Measurements from ENCODE around the gene ALDH1B1. TPM values are rescaled to one million over a fixed set of nuclear protein-coding genes. Genes with fewer than 3 reads are reported as not detected.

Gene ALDH1B1
- total and polyA plus RNA-seq, 4 donors = 38.1 to 336 (median 109) TPM

DNA sequence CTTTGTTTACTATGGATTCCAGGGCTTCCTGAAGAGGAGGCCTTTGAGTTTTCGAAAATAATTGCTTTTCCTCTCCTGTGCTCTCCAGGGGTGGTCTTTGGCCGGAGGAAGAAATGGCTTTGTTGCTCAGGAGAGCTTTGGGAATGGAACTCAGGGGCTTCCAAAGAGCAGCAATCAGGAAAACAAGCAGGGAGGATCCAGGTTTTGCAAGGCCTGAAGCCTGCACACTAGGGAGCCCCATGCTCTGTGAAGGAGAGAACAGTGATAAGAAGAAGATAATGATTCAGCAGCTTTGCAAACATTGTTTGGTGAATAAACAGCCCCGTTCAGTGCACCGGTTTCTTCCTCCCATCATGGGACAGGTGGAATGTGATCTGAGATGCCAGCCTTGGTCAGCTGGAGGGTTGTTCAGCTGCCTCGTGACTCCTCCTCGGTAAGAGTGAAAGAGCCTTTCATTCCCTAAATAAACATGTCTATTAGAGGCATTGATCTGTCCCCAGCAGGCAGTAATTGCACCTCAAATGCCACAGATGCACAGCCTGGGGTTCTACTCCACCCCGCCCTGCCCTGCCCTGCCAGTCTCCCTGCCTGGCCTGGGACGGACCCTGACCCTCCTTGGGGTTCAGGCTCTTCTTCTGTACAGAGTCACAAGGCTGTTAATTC, 11.5 kb upstream of the ALDH1B1 start:
- ATAC-seq (ENCODE audit: low FRiP score) (no peak), DNase-seq (peak in 1 of 2 donors; percentile 29)
- intact Hi-C loops (cut with DNase I) = no loop called here
- Histone ChIP-seq H3K4me3 (ENCODE audit: low read length in 2 of 2) (no peak overlapping the region), H3K9me3 (ENCODE audit: control insufficient read depth, low read length) (no peaks in the 10 kb centered on the region), H3K36me3 (ENCODE audit: control insufficient read depth in 1 of 2, insufficient read depth in 2 of 2, low read length in 1 of 2) (no peaks in the 10 kb centered on the region), H3K4me1 (ENCODE audit: control insufficient read depth in 1 of 2, insufficient read depth in 2 of 2, low read length in 2 of 2) (peaks cover 0 to 4% of the 10 kb centered on the region in 2 donors), H3K27ac (ENCODE audit: low read depth in 1 of 2, low read length in 2 of 2) (peak overlapping the region in 1 of 2 donors; percentile 52), H3K27me3 (ENCODE audit: control insufficient read depth in 1 of 2, insufficient read depth in 2 of 2, low read length in 1 of 2) (no peaks in the 10 kb centered on the region)
- WGBS, 2 donors = 68 to 70% methylated on average over 8 of the region's 8 CpGs

DNA sequence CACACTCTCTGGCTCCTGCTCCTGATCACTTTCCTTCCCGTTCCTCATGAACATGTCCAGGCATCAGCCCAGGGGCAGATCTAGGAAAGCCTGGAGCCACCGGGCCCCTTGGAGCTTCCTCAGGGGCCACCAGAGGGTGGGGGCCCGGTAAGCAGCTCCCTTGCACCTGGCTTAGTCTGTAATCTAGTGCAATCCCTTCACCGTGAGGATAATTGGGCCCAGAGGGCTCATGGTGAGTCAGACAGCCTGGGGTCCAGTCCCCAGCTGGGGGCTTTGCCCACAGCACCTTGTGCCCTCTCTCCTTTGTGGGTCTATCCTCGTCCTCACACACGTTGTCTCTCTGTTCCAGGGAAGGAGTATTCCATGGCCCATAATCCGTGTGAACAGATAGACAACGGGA, 10.4 kb upstream of the ALDH1B1 start:
- intact Hi-C loops (cut with DNase I) = no loop called here
- WGBS, 2 donors = 93 to 99% methylated on average over 8 of the region's 8 CpGs
- no peak for ATAC-seq (ENCODE audit: low FRiP score)
- H3K4me1 ChIP-seq (ENCODE audit: control insufficient read depth in 1 of 2, insufficient read depth in 2 of 2, low read length in 2 of 2) = peaks cover 0 to 4% of the 10 kb centered on the region in 2 donors
- H3K4me3 ChIP-seq (ENCODE audit: low read length in 2 of 2) = no peak overlapping the region
- H3K27me3 ChIP-seq (ENCODE audit: control insufficient read depth in 1 of 2, insufficient read depth in 2 of 2, low read length in 1 of 2) = no peaks in the 10 kb centered on the region
- peak overlapping the region; percentile 93 to 99 for H3K27ac ChIP-seq (ENCODE audit: low read depth in 1 of 2, low read length in 2 of 2)
- H3K36me3 ChIP-seq (ENCODE audit: control insufficient read depth in 1 of 2, insufficient read depth in 2 of 2, low read length in 1 of 2) = no peaks in the 10 kb centered on the region
- H3K9me3 ChIP-seq (ENCODE audit: control insufficient read depth, low read length) = no peaks in the 10 kb centered on the region
- peak in 1 of 2 donors; percentile 32 for DNase-seq

DNA sequence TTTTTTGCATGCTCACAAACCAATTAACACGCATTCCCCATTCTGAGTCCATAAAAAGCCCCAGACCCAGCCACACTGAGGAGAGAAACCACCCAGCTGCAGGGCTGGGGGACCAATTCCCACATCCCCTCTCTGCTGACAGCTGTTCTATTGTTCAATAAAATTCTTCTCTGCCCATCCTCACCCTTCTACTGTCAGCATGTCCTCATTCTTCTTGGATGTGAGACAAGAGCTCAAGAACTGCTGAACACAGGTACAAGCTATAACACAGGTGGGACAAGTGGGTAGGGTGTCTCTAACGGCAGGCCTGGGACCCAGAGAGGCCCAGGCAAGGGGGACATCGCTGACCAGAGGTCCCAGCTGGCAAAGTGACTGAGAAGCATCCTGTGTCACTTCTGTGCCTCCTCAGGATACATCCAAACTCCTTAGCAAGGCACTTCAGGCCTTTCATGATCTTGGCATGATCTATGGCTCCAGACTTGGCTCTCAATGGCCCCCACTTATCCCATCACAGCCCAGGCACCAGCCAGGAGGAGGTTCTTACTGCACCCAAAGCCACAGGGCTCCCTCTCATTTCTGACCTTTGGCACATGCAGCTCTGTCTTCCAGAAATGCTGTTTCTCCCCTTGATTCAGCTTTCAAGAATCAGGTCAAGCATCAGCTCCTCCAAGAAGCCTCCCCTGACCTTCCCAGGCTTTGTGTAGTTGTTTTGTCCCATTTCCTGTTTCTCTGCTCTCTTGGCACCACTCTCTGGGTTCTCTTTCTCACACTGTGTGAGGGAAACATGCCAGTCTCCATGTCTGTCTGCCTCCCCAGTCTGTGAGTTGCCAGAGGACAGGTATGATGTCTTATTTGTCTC, 7.3 kb upstream of the ALDH1B1 start:
- DNase-seq (no peak), ATAC-seq (ENCODE audit: low FRiP score) (no peak)
- H3K4me1 ChIP-seq (ENCODE audit: control insufficient read depth in 1 of 2, insufficient read depth in 2 of 2, low read length in 2 of 2) = no peaks in the 10 kb centered on the region
- intact Hi-C loops (cut with DNase I) = no loop called here
- H3K36me3 ChIP-seq (ENCODE audit: control insufficient read depth in 1 of 2, insufficient read depth in 2 of 2, low read length in 1 of 2) = no peaks in the 10 kb centered on the region
- H3K9me3 ChIP-seq (ENCODE audit: control insufficient read depth, low read length) = no peaks in the 10 kb centered on the region
- H3K4me3 ChIP-seq (ENCODE audit: low read length in 2 of 2) = no peak overlapping the region
- no peaks in the 10 kb centered on the region for H3K27me3 ChIP-seq (ENCODE audit: control insufficient read depth in 1 of 2, insufficient read depth in 2 of 2, low read length in 1 of 2)
- peak overlapping the region; percentile 98 to 99 for H3K27ac ChIP-seq (ENCODE audit: low read depth in 1 of 2, low read length in 2 of 2)
- whole genome bisulfite sequencing, 2 donors = 89 to 95% methylated on average over 3 of the region's 3 CpGs

DNA sequence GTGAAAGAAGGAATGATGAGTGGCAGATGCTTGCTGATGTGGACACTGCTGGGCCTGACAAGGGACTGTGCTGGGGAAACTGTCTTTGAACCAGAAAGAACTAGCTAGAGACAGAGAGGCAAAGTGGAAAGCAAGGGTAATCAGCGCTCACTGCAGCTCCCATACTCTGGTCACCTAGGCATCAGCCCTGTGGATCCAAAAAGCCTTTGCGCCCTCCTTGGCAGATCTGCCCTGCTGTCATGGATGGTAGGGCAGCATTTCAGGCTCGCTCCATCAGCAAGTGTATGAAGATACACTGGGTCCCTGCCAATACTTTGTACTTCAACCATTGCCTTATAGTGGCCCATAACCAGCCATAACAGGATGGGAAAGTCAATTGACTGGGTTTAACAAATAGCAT, 6.6 kb upstream of the ALDH1B1 start:
- DNase-seq = peak in 1 of 2 donors; percentile 27
- Histone ChIP-seq H3K27ac (ENCODE audit: low read depth in 1 of 2, low read length in 2 of 2) (peak overlapping the region; percentile 98 to 99), H3K36me3 (ENCODE audit: control insufficient read depth in 1 of 2, insufficient read depth in 2 of 2, low read length in 1 of 2) (no peaks in the 10 kb centered on the region), H3K4me3 (ENCODE audit: low read length in 2 of 2) (no peak overlapping the region), H3K4me1 (ENCODE audit: control insufficient read depth in 1 of 2, insufficient read depth in 2 of 2, low read length in 2 of 2) (no peaks in the 10 kb centered on the region), H3K9me3 (ENCODE audit: control insufficient read depth, low read length) (no peaks in the 10 kb centered on the region), H3K27me3 (ENCODE audit: control insufficient read depth in 1 of 2, insufficient read depth in 2 of 2, low read length in 1 of 2) (no peaks in the 10 kb centered on the region)
- intact Hi-C loops (cut with DNase I) = no loop called here
- no peak for ATAC-seq (ENCODE audit: low FRiP score)
- WGBS, 2 donors = 96 to 100% methylated on average over 3 of the region's 3 CpGs

DNA sequence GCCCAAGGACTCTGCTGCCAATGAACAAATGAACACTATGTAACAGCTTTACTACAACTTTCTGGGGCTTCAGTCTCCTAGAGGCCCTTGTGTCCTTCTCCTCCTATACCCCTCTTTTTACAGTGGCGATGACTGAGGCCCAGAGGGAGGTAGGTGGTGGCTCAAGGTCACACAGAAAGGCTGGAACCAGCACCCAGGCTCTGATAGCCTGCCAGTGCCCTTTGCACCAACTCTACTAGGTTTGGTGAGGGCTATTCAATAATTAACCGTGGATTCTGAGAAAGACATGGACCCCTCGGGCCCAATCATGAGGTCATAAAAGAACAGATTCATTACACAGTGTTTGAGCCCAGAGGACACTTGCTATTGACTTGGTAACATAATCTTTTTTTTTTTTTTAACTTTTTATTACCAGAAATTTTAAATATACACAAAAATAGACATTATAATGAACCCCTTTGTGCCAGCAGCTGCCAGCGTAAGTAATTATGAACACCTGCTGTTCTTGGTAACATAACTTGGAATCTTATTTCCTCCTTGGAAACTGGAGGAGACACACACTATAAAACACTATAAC, 6.1 kb upstream of the ALDH1B1 start:
- peak overlapping the region; percentile 28 to 99 for H3K27ac ChIP-seq (ENCODE audit: low read depth in 1 of 2, low read length in 2 of 2)

DNA sequence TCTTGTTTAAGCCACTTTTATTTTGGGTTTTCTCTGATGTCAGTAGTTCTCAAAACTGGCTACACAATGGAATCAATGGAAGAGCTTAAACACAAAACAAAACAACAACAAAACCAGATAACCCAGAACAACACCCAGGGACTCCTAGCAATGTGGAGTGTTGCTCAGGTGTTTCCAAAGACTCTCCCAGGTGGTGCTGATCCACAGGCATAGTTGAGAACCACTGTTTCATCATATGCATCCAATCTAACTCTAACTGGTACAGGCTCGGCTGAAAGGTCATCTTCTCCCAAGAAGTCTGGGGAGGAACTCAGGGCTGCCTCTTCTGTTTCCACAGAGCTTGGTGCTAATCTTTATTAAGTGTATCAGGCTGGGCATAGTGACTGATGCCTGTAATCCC, 5.4 kb upstream of the ALDH1B1 start:
- Histone ChIP-seq H3K36me3 (ENCODE audit: control insufficient read depth in 1 of 2, insufficient read depth in 2 of 2, low read length in 1 of 2) (no peaks in the 10 kb centered on the region), H3K4me3 (ENCODE audit: low read length in 2 of 2) (no peak overlapping the region), H3K9me3 (ENCODE audit: control insufficient read depth, low read length) (no peaks in the 10 kb centered on the region), H3K27ac (ENCODE audit: low read depth in 1 of 2, low read length in 2 of 2) (peak overlapping the region; percentile 19 to 79), H3K27me3 (ENCODE audit: control insufficient read depth in 1 of 2, insufficient read depth in 2 of 2, low read length in 1 of 2) (no peaks in the 10 kb centered on the region), H3K4me1 (ENCODE audit: control insufficient read depth in 1 of 2, insufficient read depth in 2 of 2, low read length in 2 of 2) (no peaks in the 10 kb centered on the region)
- DNase-seq (no peak), ATAC-seq (ENCODE audit: low FRiP score) (no peak)
- 42 to 91% methylated on average over 1 of the region's 1 CpG for WGBS, 2 donors
- intact Hi-C loops (cut with DNase I) = no loop called here

More for the DNA sequence above, 6.1 kb upstream of the ALDH1B1 start:
- Histone ChIP-seq H3K27me3 (ENCODE audit: control insufficient read depth in 1 of 2, insufficient read depth in 2 of 2, low read length in 1 of 2) (no peaks in the 10 kb centered on the region), H3K4me1 (ENCODE audit: control insufficient read depth in 1 of 2, insufficient read depth in 2 of 2, low read length in 2 of 2) (no peaks in the 10 kb centered on the region), H3K9me3 (ENCODE audit: control insufficient read depth, low read length) (no peaks in the 10 kb centered on the region), H3K4me3 (ENCODE audit: low read length in 2 of 2) (no peak overlapping the region), H3K36me3 (ENCODE audit: control insufficient read depth in 1 of 2, insufficient read depth in 2 of 2, low read length in 1 of 2) (no peaks in the 10 kb centered on the region)
- 91 to 93% methylated on average over 4 of the region's 4 CpGs for WGBS, 2 donors
- intact Hi-C loops (cut with DNase I) = no loop called here
- ATAC-seq (ENCODE audit: low FRiP score) (no peak), DNase-seq (no peak)

DNA sequence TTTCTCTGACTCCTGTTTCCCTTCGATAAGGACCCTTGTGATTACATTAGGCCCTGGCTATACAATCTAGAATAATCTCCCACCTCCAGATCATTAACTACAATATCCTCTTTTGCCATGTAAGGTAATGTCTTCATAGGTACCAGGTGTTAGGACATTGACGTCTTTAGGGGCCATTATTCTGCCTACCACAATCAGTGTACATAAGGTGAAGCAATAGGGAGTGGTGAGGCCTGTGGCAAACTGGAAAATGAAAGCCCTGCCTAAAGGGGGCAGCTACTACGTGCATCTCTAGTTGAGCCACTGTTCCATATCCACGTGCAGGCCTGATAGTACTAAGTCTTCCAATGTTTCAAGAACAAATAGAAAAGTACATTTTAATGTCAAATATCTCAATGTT, 4.8 kb upstream of the ALDH1B1 start:
- peak overlapping the region; percentile 84 to 97 for H3K27ac ChIP-seq (ENCODE audit: low read depth in 1 of 2, low read length in 2 of 2)
- no peaks in the 10 kb centered on the region for H3K4me1 ChIP-seq (ENCODE audit: control insufficient read depth in 1 of 2, insufficient read depth in 2 of 2, low read length in 2 of 2)
- no peaks in the 10 kb centered on the region for H3K27me3 ChIP-seq (ENCODE audit: control insufficient read depth in 1 of 2, insufficient read depth in 2 of 2, low read length in 1 of 2)
- H3K4me3 ChIP-seq (ENCODE audit: low read length in 2 of 2) = no peak overlapping the region
- ATAC-seq (ENCODE audit: low FRiP score) (no peak), DNase-seq (no peak)
- no peaks in the 10 kb centered on the region for H3K9me3 ChIP-seq (ENCODE audit: control insufficient read depth, low read length)
- H3K36me3 ChIP-seq (ENCODE audit: control insufficient read depth in 1 of 2, insufficient read depth in 2 of 2, low read length in 1 of 2) = no peaks in the 10 kb centered on the region
- intact Hi-C loops (cut with DNase I) = no loop called here
- WGBS, 2 donors = 93 to 96% methylated on average over 4 of the region's 4 CpGs

DNA sequence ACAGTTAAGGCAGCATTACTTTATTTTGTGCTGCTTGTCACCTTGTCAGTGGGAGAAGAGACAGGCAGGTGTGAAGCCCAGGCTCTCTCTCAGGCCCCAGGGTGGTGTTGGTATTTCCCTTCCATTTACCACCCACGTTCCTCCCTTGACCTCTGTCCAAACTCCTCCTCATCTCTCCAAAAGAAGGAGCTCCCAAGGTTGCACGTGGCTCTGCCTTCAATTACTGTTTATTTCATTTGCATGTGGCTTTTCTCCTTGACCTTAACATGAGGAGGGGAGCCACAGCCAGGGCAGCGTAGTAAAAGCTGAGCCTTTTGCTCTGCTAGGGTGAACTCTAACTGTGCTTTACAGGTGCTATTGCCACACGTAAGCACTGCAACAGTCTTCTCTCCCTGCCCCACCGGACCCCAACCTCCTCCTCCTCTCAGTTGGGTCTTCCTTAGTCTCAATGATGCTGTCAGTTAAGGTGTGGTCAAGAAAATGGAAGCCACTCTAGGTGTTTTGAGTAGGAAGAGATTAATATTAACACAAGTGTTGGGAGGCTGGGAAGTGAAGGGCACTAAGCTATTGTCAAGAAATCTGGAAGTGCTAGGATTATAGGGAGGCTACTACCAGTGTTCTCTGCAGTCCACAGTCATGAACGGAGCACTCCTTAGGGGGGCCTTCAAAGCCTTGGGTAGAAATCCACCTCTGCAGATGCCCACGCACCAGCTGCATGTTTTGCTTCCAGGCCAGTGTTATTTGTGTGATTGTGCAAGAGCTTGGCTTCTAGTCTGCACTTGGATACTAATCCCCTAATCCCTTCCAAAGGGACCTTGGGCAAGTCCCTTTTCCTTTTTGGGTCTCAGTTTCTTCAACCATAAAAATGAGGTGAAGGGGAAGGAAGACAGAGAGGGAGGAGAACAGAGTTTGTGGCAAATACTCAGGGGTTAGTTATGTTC, 3.9 kb upstream of the ALDH1B1 start:
- intact Hi-C loops (cut with DNase I) = no loop called here
- Histone ChIP-seq H3K27ac (ENCODE audit: low read depth in 1 of 2, low read length in 2 of 2) (peak overlapping the region; percentile 84 to 97), H3K27me3 (ENCODE audit: control insufficient read depth in 1 of 2, insufficient read depth in 2 of 2, low read length in 1 of 2) (no peaks in the 10 kb centered on the region), H3K36me3 (ENCODE audit: control insufficient read depth in 1 of 2, insufficient read depth in 2 of 2, low read length in 1 of 2) (no peaks in the 10 kb centered on the region), H3K4me1 (ENCODE audit: control insufficient read depth in 1 of 2, insufficient read depth in 2 of 2, low read length in 2 of 2) (no peaks in the 10 kb centered on the region), H3K4me3 (ENCODE audit: low read length in 2 of 2) (no peak overlapping the region), H3K9me3 (ENCODE audit: control insufficient read depth, low read length) (no peaks in the 10 kb centered on the region)
- DNase-seq = peak in 1 of 2 donors; percentile 81
- ATAC-seq (ENCODE audit: low FRiP score) = peak; percentile 63
- 34 to 38% methylated on average over 7 of the region's 7 CpGs for WGBS, 2 donors
